ENCODE data around the gene NOS1AP.
"Not testable (repeated sequence)": the region's sequence is repeated elsewhere in the genome, so short reads cannot be mapped to it uniquely, and the experiment has no call there.

Gene NOS1AP

DNA sequence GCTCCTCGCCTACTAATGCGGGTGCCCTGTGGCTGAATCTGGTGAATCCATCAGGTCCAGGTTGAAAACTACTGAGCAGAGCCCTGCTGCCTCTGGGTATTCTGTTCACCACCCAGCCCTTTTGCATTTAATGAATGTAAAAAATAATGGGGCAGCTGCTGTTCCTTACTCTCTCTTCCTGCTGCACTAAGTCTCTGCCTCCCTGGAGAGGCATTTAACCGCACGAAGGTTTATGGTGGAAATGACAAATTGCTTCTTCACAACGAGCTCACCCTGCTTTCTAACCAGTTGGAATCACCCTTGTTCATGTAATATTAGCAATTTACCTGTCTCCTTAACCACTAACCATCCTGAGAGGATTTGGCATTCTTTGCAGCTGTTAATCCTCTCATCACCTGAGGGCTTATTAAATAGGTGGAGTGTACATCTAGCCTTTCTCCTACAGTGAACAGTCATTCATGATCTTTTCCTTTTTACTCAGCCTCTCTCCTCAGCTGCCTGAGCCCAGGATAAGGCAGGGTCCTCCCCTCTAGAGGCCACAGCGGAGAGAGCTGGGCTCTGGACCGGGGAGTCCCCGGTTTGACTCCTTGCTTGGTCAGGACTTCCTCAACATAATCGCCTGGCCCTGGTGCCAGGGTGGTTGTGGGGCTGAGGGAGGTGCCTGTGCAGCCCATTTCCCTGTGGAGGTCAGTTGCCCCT is 97.6 kb downstream of the NOS1AP start:
- ATAC-seq (replicated peaks): no peak
- Mint-ChIP-seq H3K9me3 (no peaks in the 10 kb centered on the region), H3K36me3 (no peaks in the 10 kb centered on the region), H3K4me3 (no peak overlapping the region), H3K27me3 (peaks cover 30 to 32% of the 10 kb centered on the region in 2 donors), H3K27ac (no peak overlapping the region), H3K4me1 (no peaks in the 10 kb centered on the region)
- DNase-seq: no peak

DNA sequence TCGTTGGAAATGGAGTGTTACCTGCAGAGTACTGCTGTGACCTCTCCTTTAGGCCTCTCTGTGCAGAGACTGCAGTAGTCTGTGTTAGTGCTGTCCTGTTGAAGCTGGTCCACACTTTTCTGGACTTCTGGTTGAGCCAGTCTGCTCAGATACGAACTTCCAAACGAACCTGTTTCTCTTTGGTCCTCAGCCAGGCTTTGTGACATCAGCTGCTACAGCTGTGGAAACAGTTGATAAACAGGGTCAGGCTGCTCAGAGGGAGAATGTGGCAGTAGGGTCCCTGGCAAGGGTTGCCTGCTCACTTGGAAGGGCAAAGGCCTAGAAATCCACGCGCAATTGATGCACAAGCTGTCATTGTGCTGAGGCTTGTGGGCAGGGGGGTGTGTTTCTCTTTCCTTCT is 98.8 kb downstream of the NOS1AP start:
- Mint-ChIP-seq H3K27ac (no peak overlapping the region), H3K36me3 (no peaks in the 10 kb centered on the region), H3K27me3 (peaks cover 28 to 31% of the 10 kb centered on the region in 2 donors), H3K4me1 (no peaks in the 10 kb centered on the region), H3K9me3 (no peaks in the 10 kb centered on the region), H3K4me3 (no peak overlapping the region)
- ATAC-seq (replicated peaks) (no peak), DNase-seq (no peak)

DNA sequence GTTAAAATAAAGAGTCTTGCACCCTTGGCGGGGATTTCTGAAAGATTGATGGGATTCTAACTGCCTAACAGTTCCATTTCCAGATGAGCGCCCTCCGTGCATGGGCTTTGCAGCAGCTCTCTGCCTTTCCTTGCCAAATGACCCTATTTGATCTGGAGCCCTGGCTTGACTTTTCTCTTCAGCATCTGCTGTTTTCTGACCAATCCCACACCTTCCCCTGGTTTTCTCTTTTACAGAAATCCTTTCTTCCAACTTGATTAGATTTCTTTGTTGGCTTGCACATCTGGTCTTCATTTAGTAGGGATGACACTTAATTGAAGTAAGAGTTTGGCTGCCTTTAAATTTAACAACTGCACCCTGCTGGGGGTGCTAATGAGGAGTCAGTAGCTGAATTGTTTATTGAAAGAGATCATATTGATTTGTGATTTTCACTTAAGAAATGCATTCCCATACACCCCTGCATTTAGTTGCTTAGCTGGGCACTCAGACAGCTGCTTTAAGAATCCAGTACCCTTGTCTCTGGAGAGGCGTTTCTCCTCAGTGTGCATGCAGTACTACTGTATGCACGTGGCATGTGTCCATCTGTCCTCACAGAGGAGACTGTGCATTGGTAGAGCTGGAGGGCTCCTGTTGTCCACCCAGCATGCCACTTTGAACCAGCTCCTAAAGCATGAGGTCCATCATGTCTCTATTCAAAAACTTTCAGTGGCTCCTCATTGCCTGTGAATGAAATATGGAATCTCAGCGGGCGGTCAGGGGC is 99.7 kb downstream of the NOS1AP start:
- no peaks in the 10 kb centered on the region for H3K36me3 Mint-ChIP-seq
- no peaks in the 10 kb centered on the region for H3K9me3 Mint-ChIP-seq
- peaks cover 23 to 27% of the 10 kb centered on the region in 2 donors for H3K27me3 Mint-ChIP-seq
- DNase-seq (no peak), ATAC-seq (replicated peaks) (no peak)
- H3K27ac Mint-ChIP-seq: no peak overlapping the region
- no peak overlapping the region for H3K4me3 Mint-ChIP-seq
- no peaks in the 10 kb centered on the region for H3K4me1 Mint-ChIP-seq

GRCh38 chr1:162171111-162171510 is 101.6 kb downstream of the NOS1AP start:
- Mint-ChIP-seq H3K9me3 (no peaks in the 10 kb centered on the region), H3K4me1 (no peaks in the 10 kb centered on the region), H3K27me3 (peaks cover 12 to 20% of the 10 kb centered on the region in 2 donors), H3K27ac (no peak overlapping the region), H3K36me3 (no peaks in the 10 kb centered on the region), H3K4me3 (no peak overlapping the region)
- DNase-seq (no peak), ATAC-seq (replicated peaks) (no peak)

- H3K27me3 Mint-ChIP-seq: peaks cover 6 to 9% of the 10 kb centered on the region in 2 donors
Measured at GRCh38 chr1:162172311-162173102, 103.0 kb downstream of the NOS1AP start.

DNA sequence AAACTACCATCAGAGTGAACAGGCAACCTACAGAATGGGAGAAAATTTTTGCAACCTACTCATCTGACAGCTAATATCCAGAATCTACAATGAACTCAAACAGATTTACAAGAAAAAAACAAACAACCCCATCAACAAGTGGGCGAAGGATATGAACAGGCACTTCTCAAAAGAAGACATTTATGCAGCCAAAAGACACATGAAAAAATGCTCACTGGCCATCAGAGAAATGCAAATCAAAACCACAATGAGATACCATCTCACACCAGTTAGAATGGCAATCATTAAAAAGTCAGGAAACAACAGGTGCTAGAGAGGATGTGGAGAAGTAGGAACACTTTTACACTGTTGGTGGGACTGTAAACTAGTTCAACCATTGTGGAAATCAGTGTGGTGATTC is 104.1 kb downstream of the NOS1AP start:
- H3K9me3 Mint-ChIP-seq; H3K27me3 Mint-ChIP-seq; H3K4me3 Mint-ChIP-seq; H3K36me3 Mint-ChIP-seq; H3K4me1 Mint-ChIP-seq; DNase-seq; ATAC-seq (replicated peaks); H3K27ac Mint-ChIP-seq: not testable (repeated sequence)

More at GRCh38 chr1:162172311-162173102, 103.0 kb downstream of the NOS1AP start:
- DNase-seq (no peak), ATAC-seq (replicated peaks) (no peak)
- Mint-ChIP-seq H3K27ac (no peak overlapping the region), H3K36me3 (no peaks in the 10 kb centered on the region), H3K4me3 (no peak overlapping the region), H3K4me1 (no peaks in the 10 kb centered on the region), H3K9me3 (no peaks in the 10 kb centered on the region)

GRCh38 chr1:162174027-162174426 is 104.5 kb downstream of the NOS1AP start:
- not testable (repeated sequence) for H3K4me1 Mint-ChIP-seq; H3K27me3 Mint-ChIP-seq; H3K27ac Mint-ChIP-seq; H3K9me3 Mint-ChIP-seq; ATAC-seq (replicated peaks); H3K4me3 Mint-ChIP-seq; DNase-seq; H3K36me3 Mint-ChIP-seq

GRCh38 chr1:162175379-162176081 is 106.0 kb downstream of the NOS1AP start:
- no peak overlapping the region for H3K4me3 Mint-ChIP-seq
- H3K9me3 Mint-ChIP-seq: no peaks in the 10 kb centered on the region
- DNase-seq: no peak
- no peak for ATAC-seq (replicated peaks)
- no peak overlapping the region for H3K27ac Mint-ChIP-seq
- H3K36me3 Mint-ChIP-seq: no peaks in the 10 kb centered on the region
- H3K27me3 Mint-ChIP-seq: peaks cover 8 to 10% of the 10 kb centered on the region in 2 donors
- no peaks in the 10 kb centered on the region for H3K4me1 Mint-ChIP-seq

GRCh38 chr1:162177126-162177525 is 107.6 kb downstream of the NOS1AP start:
- ATAC-seq (replicated peaks) (no peak), DNase-seq (no peak)
- Mint-ChIP-seq H3K4me1 (no peaks in the 10 kb centered on the region), H3K27ac (no peak overlapping the region), H3K9me3 (no peaks in the 10 kb centered on the region), H3K27me3 (peaks cover 6 to 8% of the 10 kb centered on the region in 2 donors), H3K4me3 (no peak overlapping the region), H3K36me3 (no peaks in the 10 kb centered on the region)

DNA sequence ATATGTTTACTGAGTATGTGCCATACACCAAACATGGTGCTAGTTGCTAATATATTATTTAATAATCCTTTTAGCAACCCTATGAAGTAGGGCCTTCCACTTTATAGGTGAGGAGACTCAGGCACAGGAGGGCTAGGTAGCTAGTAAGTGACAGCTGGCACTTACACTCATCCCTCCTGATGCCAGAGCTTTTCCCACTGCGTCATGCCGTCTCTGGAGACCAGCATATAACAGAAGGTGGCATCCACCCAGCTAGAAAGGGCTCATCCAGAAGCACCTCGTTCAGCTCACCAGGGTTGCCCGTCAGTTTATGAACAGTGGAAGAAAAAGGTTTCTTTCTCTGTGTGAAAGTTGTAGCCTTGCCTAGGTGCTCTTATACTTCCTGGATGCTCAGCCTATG is 108.9 kb downstream of the NOS1AP start:
- H3K27me3 Mint-ChIP-seq: peaks cover 6 to 8% of the 10 kb centered on the region in 2 donors
- no peaks in the 10 kb centered on the region for H3K9me3 Mint-ChIP-seq
- no peaks in the 10 kb centered on the region for H3K36me3 Mint-ChIP-seq
- no peak overlapping the region for H3K27ac Mint-ChIP-seq
- ATAC-seq (replicated peaks): no peak
- no peak for DNase-seq
- no peaks in the 10 kb centered on the region for H3K4me1 Mint-ChIP-seq
- H3K4me3 Mint-ChIP-seq: no peak overlapping the region

DNA sequence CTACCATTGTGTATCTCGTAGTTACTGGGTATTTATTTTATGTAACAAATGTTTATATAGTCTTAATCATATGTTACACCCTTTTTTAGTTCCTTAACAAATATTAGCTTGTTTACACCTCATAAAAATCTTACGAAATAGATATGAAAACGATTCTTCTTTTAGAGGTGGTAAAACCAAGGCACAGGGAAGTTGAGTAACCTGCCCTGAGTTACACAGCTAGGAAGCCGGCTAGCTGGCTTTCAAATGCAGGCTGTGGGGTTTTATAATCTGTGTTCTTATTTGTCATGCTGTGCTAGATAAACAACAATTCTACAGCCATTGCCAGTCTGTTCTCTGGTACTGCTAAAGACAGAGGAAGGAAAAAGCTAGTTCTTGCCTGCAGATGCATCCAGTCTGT is 109.6 kb downstream of the NOS1AP start:
- no peak for DNase-seq
- ATAC-seq (replicated peaks): no peak
- Mint-ChIP-seq H3K27ac (no peak overlapping the region), H3K36me3 (no peaks in the 10 kb centered on the region), H3K4me1 (no peaks in the 10 kb centered on the region), H3K9me3 (no peaks in the 10 kb centered on the region), H3K27me3 (peaks cover 6 to 8% of the 10 kb centered on the region in 2 donors), H3K4me3 (no peak overlapping the region)

GRCh38 chr1:162180813-162181212 is 111.3 kb downstream of the NOS1AP start:
- Mint-ChIP-seq H3K9me3 (no peaks in the 10 kb centered on the region), H3K4me3 (no peak overlapping the region), H3K4me1 (no peaks in the 10 kb centered on the region), H3K27me3 (peaks cover 6 to 8% of the 10 kb centered on the region in 2 donors), H3K36me3 (no peaks in the 10 kb centered on the region), H3K27ac (no peak overlapping the region)
- DNase-seq: no peak
- no peak for ATAC-seq (replicated peaks)

DNA sequence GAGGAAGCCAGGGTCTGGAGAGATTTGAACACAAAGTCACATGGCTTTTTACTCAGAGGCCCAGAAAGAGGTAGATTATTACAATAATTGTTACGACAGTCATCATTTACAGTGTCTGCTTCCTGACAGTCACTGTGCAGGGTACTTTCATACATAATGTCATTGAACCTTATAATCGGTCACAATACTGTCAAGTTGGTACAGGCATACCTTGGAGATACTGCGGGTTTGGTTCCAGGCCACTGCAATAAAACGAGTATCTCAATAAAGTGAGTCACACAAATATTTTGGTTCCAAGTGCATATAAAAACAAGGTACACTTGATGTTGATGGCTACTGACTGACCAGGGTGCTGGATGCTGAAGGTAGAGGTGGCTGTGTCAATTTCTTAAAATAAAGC is 112.6 kb downstream of the NOS1AP start:
- no peaks in the 10 kb centered on the region for H3K4me1 Mint-ChIP-seq
- ATAC-seq (replicated peaks): no peak
- no peak overlapping the region for H3K4me3 Mint-ChIP-seq
- H3K9me3 Mint-ChIP-seq: peaks cover 2 to 4% of the 10 kb centered on the region in 2 donors
- no peaks in the 10 kb centered on the region for H3K36me3 Mint-ChIP-seq
- DNase-seq: no peak
- peaks cover 6 to 8% of the 10 kb centered on the region in 2 donors for H3K27me3 Mint-ChIP-seq
- no peak overlapping the region for H3K27ac Mint-ChIP-seq
